UCSD-AML1 (cell line): ENCODE data around the gene CNTROB.

Experiments
- DNase-seq: peaks from one replicate; lab custom pipeline; 2025; ENCODE audit not compliant: unreplicated experiment; lab: John Stamatoyannopoulos, UW

The CNTROB gene

GRCh38 chr17:7984904-7985303 is 52.9 kb downstream of the CNTROB start:
- no peak for DNase-seq

GRCh38 chr17:7987112-7987893 is 55.3 kb downstream of the CNTROB start:
- no peak for DNase-seq

- no peak for DNase-seq
These were observed 56.8 kb downstream of the CNTROB start for GRCh38 chr17:7988750-7989178.

- DNase-seq: peak; percentile 85
These were observed 58.0 kb downstream of the CNTROB start for GRCh38 chr17:7989781-7990655.

- no peak for DNase-seq
These were observed 60.5 kb downstream of the CNTROB start for GRCh38 chr17:7992516-7992915.

GRCh38 chr17:7992924-7993323 is 60.9 kb downstream of the CNTROB start:
- no peak for DNase-seq

- no peak for DNase-seq
These were observed 62.1 kb downstream of the CNTROB start for GRCh38 chr17:7993972-7994589.

GRCh38 chr17:7995724-7996123 is 63.7 kb downstream of the CNTROB start:
- DNase-seq: no peak

GRCh38 chr17:7997186-7997585 is 65.2 kb downstream of the CNTROB start:
- no peak for DNase-seq
